Measurements from ENCODE around the gene RLF. TPM values are rescaled to one million over a fixed set of nuclear protein-coding genes. Genes with fewer than 3 reads are reported as not detected.
A peak's percentile ranks its signal among the peaks of the same experiment; 100 is the strongest.

The RLF gene
- polyA plus RNA-seq, 1 donor (not counting 4 experiments of a cell fraction or from before 2014, with no cell fraction given): 10.7 TPM

DNA sequence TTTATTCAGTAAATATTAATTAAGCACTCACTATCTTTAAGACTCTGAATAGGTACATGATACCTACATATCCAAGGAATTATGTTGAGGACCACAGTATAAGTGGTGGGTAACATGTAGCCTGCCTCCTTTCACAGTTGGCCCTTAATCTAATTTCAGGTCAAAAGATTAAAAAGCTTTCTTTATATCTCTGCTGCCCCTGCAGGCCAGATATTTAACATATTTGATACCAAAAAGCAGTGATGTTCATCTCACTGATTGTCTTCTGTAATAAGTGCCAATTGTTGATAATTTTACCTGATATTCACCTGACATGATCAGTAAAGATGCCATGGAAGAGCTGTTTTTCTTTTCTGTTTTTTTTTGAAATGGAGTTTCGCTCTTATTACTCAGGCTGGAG is 36.5 kb downstream of the RLF start:
- Histone ChIP-seq H3K79me2 (ENCODE audit: control insufficient read depth, insufficient read depth, low read length) (peaks cover 6% of the 10 kb centered on the region), H3K9me1 (ENCODE audit: control insufficient read depth, extremely low read depth, insufficient read depth, low read length) (no peaks in the 10 kb centered on the region), H3K27ac (ENCODE audit: control insufficient read depth, insufficient read depth, low read length) (no peak overlapping the region), H2AFZ (ENCODE audit: control insufficient read depth, low read length) (no peak overlapping the region), H4K20me1 (ENCODE audit: control insufficient read depth, extremely low read depth, insufficient read depth, low read length) (peaks cover 2% of the 10 kb centered on the region), H3K4me2 (ENCODE audit: control insufficient read depth, extremely low read depth, insufficient read depth, low read depth, low read length) (no peak overlapping the region), H3K4me1 (ENCODE audit: control insufficient read depth, extremely low read depth, insufficient read depth, low read length) (no peaks in the 10 kb centered on the region), H3K36me3 (ENCODE audit: control insufficient read depth in 2 of 2, extremely low read depth in 1 of 2, insufficient read depth in 2 of 2, low read length in 2 of 2) (peaks cover 6 to 9% of the 10 kb centered on the region in 2 experiments), H3K27me3 (ENCODE audit: control insufficient read depth, extremely low read depth, insufficient read depth, low read length) (no peaks in the 10 kb centered on the region), H3K4me3 (ENCODE audit: control insufficient read depth in 2 of 3, extremely low read depth in 1 of 3, insufficient read depth in 2 of 3, low read depth in 1 of 3, low read length in 3 of 3) (no peak overlapping the region), H3K9ac (ENCODE audit: control insufficient read depth, extremely low read depth, insufficient read depth, low read length) (no peak overlapping the region), H3K9me3 (ENCODE audit: control insufficient read depth, low read depth, low read length) (no peaks in the 10 kb centered on the region)
- no peak for TF ChIP-seq EZH2 (IDR thresholded peaks at IDR 0.05; ENCODE audit: low read length)
- TF ChIP-seq, protein P1, sequence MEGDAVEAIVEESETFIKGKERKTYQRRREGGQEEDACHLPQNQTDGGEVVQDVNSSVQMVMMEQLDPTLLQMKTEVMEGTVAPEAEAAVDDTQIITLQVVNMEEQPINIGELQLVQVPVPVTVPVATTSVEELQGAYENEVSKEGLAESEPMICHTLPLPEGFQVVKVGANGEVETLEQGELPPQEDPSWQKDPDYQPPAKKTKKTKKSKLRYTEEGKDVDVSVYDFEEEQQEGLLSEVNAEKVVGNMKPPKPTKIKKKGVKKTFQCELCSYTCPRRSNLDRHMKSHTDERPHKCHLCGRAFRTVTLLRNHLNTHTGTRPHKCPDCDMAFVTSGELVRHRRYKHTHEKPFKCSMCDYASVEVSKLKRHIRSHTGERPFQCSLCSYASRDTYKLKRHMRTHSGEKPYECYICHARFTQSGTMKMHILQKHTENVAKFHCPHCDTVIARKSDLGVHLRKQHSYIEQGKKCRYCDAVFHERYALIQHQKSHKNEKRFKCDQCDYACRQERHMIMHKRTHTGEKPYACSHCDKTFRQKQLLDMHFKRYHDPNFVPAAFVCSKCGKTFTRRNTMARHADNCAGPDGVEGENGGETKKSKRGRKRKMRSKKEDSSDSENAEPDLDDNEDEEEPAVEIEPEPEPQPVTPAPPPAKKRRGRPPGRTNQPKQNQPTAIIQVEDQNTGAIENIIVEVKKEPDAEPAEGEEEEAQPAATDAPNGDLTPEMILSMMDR (optimal IDR thresholded peaks at IDR 0.05 in 1 of 3, IDR thresholded peaks at IDR 0.05 in 1 of 3, conservative IDR thresholded peaks at IDR 0.05 in 1 of 3; ENCODE audit: extremely low read depth in 1 of 3, insufficient read depth in 2 of 3, low read length in 3 of 3): peak in 1 of 3 experiments; percentile 21
- DNase-seq (ENCODE audit: low read depth, low spot score): no peak
- dilution Hi-C loops (cut with MboI; ENCODE audit: extremely low pct_ligation_motif_present, low sequenced_read_pairs): no loop called here
- no peak for FAIRE-seq

DNA sequence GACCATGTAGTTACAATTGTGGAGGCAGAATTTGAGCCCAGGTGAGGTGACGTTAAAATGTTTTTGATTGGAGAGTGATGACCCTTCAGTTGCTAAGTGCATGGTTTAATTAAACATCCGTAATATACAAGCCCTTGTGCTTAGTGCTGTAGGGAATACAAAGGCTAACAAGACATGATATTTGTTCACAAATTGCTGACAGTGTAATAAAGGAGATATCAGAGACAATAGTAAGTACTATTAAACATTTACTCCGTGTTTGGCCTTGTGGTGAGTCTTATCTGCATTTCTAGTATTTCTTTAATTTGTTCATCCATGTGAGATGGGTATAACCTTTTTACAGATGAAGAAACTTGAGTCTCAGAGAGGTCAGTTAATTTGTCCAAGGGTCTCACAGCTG is 37.9 kb downstream of the RLF start:
- DNase-seq (ENCODE audit: low read depth, low spot score) (no peak), FAIRE-seq (no peak)
- Histone ChIP-seq H4K20me1 (ENCODE audit: control insufficient read depth, extremely low read depth, insufficient read depth, low read length) (peaks cover 2% of the 10 kb centered on the region), H3K79me2 (ENCODE audit: control insufficient read depth, insufficient read depth, low read length) (peaks cover 6% of the 10 kb centered on the region), H3K4me3 (ENCODE audit: control insufficient read depth in 2 of 3, extremely low read depth in 1 of 3, insufficient read depth in 2 of 3, low read depth in 1 of 3, low read length in 3 of 3) (no peak overlapping the region), H3K27ac (ENCODE audit: control insufficient read depth, insufficient read depth, low read length) (no peak overlapping the region), H3K9ac (ENCODE audit: control insufficient read depth, extremely low read depth, insufficient read depth, low read length) (no peak overlapping the region), H3K4me2 (ENCODE audit: control insufficient read depth, extremely low read depth, insufficient read depth, low read depth, low read length) (no peak overlapping the region), H3K9me3 (ENCODE audit: control insufficient read depth, low read depth, low read length) (no peaks in the 10 kb centered on the region), H2AFZ (ENCODE audit: control insufficient read depth, low read length) (no peak overlapping the region), H3K4me1 (ENCODE audit: control insufficient read depth, extremely low read depth, insufficient read depth, low read length) (no peaks in the 10 kb centered on the region), H3K36me3 (ENCODE audit: control insufficient read depth in 2 of 2, extremely low read depth in 1 of 2, insufficient read depth in 2 of 2, low read length in 2 of 2) (peaks cover 6 to 9% of the 10 kb centered on the region in 2 experiments), H3K27me3 (ENCODE audit: control insufficient read depth, extremely low read depth, insufficient read depth, low read length) (no peaks in the 10 kb centered on the region), H3K9me1 (ENCODE audit: control insufficient read depth, extremely low read depth, insufficient read depth, low read length) (no peaks in the 10 kb centered on the region)
- TF ChIP-seq EZH2 (IDR thresholded peaks at IDR 0.05; ENCODE audit: low read length): no peak
- TF ChIP-seq, protein P1 (optimal IDR thresholded peaks at IDR 0.05 in 1 of 3, IDR thresholded peaks at IDR 0.05 in 1 of 3, conservative IDR thresholded peaks at IDR 0.05 in 1 of 3; ENCODE audit: extremely low read depth in 1 of 3, insufficient read depth in 2 of 3, low read length in 3 of 3): no peak
- dilution Hi-C loops (cut with MboI; ENCODE audit: extremely low pct_ligation_motif_present, low sequenced_read_pairs): no loop called here
